HG03045 (cell line): Measurements from ENCODE around the gene KRTAP4-16.
"Not testable (repeated sequence)": the region's sequence is repeated elsewhere in the genome, so short reads cannot be mapped to it uniquely, and the experiment has no call there.

Source experiments
- ATAC-seq: cut with Tn5 transposase; IDR thresholded peaks from one replicate; pipeline ENCODE4 v1.9.1; 2021; ENCODE audit warnings: mild to moderate bottlenecking, moderate library complexity; ENCODE audit not compliant: unreplicated experiment

KRTAP4-16 gene

DNA sequence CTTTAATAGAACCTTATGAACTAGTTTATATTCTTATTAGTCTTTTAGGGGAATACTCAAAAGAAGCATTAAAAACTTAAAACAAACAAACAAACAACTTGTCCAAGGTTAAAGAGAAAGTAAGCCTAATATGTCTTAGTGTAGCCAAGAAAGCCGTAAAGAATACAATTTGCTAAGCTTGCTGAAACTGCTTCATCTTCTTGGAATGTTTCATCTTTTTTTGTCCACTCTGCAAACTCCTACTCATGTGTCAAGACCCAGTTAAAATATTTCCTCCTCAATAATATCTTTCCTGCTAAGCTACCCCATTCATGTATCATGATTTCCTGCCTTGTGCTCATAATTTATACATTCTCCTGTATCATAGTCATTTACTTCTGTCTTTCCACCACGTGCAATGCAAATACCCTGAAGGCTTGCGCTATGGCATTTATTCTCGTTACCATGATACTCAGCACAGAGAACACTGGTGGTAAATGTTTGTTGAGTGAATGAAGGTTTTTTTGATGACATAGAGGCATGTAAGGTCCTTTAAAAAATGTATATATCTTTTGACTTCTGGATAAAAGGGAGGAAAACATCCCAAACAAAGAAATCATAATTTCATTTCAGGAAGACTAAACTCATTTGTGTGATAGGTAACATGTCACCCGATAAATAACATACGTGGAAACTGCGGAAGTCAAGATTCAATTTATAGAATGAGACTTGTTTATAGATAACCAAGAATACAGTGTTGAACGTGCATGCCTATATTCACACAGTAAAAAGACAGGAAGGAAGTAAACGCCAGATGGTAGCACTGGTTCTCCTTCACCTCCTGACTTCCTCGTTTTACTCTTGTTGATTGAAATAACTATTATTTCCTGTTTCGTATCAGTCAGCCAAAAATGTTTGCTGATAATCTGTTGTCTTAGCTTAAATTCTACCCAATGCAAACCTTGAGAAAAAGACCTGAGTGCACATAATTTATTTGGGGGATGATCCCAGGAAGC, 18.0 kb upstream of the KRTAP4-16 start:
- ATAC-seq, result not testable (repeated sequence)

- no peak for ATAC-seq
Observed at GRCh38 chr17:41118721-41119120, 16.7 kb upstream of the KRTAP4-16 start.

DNA sequence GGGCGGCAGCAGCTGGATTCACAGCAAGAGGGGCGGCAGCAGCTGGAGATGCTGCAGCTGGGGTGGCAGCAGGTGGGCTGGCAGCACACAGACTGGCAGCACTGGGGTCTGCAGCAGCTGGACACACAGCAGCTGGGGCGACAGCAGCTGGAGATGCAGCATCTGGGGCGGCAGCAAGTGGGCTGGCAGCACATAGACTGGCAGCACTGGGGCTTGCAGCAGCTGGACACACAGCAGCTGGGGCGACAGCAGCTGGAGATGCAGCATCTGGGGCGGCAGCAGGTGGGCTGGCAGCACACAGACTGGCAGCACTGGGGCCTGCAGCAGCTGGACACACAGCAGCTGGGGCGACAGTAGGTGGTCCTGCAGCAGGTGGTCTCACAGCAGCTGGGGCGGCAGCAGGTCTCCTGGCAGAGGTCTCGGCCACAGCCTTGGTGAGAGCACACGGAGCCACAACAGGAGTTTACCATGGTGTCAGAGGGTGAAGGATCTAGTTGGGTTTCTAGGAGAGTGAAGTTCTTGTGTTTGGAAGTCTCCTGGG, 15.9 kb upstream of the KRTAP4-16 start, which contains the start of gene KRTAP4-11:
Gene KRTAP4-11, minus strand, starts transcription at position 528 of the 541 bp plus-strand sequence. Its CDS starts 58 bp downstream, at position 470.
- ATAC-seq, result not testable (repeated sequence)

GRCh38 chr17:41116297-41116696, 14.3 kb upstream of the KRTAP4-16 start:
- ATAC-seq, result no peak

DNA sequence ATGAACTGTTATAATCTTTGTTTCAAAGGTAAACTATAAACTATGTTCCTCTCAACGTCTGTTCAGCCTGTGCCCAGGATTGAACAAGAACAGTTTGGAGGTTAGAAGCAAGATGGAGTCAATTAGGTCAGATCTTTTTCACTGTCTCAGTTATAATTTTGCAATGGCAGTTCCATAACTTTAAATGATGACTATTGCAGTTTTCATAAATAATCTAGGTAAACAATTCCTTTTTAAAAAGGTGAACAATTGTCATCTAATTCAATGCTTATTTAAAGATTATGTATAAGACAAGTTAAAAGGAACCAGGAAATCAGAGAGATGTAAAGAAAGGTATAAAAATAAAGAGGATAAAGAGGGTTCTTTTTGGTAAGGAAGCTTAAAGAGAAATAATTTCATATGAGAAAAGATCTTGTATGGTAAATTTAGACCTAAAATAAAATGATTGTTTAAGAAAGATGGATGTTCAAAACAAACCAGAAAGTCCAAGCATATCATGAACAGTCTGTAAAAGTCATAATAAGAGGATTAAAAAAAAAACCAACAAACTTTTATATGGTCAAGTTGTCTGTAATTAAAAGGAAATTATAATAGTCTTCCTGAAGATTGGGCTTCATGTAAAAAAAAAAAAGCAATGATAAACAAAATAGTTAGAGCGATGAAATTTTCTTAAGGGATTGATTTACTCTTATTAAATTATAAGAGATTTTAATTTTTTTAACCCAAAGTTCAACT, 9.3 kb upstream of the KRTAP4-16 start:
- ATAC-seq, result no peak

- not testable (repeated sequence) for ATAC-seq
Observed at GRCh38 chr17:41108728-41109386, 6.8 kb upstream of the KRTAP4-16 start.

DNA sequence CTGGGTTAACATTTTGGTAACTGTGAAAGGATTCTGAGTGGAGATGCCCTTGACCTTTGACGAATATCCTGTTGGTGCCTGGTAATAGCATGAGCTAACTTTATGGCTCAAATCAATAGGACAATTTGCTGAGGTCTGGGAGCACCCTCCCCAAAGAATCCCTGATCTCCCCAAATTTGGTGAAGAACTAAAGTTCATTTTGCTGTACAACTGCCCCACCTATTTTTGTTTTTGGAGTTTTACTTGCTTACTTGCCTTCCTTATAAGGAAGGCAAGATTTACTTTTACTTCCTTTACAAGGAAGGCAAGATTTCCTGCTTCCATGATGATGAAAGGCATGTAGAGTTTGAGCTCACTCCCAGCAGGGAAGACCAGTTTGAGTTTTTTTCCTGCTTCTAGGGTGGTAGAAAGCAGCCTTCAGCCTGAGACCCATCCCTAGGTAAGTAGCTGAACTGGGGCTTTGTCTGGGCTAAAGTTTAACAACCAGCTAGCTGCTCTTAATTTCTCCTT, 6.0 kb upstream of the KRTAP4-16 start:
- no peak for ATAC-seq

DNA sequence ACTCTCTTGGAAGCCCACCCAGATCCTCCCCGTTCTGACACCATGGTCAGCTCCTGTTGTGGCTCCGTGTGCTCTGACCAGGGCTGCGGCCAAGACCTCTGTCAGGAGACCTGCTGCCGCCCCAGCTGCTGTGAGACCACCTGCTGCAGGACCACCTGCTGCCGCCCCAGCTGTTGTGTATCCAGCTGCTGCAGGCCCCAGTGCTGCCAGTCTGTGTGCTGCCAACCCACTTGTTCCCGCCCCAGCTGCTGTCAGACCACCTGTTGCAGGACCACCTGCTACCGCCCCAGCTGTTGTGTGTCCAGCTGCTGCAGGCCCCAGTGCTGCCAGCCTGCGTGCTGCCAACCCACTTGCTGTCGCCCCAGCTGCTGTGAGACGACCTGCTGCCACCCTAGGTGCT, 3.3 kb upstream of the KRTAP4-16 start, which contains the start of gene KRTAP4-9:
Gene KRTAP4-9, plus strand, starts transcription at position 43 of the 400 bp plus-strand sequence. Its CDS starts 0 bp downstream, at position 43.
- not testable (repeated sequence) for ATAC-seq

DNA sequence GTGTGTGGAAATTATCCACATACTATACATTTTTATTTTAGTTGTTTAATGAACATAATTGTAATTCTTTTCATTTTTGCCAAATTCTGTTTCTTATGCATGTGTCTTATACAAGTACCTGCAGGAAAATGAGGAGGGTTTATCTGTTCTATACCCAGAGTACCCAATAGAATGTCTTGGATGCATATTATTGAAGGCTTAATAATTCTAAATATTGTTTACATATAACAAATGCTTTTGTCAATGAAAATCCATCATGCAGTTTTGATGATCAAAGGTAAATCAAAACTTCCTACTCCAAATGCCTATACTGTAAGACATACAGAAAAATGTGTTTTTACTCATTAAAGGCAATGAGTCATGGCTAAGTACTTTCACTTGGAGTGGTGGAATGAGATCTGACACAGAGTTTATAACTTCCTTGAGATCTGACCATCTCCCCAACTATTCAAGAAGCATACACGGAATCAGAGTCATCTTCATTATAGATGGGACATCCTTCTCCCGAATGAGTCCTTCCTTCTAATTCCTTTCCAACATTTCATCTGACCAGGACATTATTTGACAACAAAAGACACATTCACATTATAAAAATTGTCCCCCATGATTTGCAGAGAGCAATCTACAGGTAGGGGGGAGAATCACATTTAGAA, 2.5 kb upstream of the KRTAP4-16 start:
- ATAC-seq, result not testable (repeated sequence)

DNA sequence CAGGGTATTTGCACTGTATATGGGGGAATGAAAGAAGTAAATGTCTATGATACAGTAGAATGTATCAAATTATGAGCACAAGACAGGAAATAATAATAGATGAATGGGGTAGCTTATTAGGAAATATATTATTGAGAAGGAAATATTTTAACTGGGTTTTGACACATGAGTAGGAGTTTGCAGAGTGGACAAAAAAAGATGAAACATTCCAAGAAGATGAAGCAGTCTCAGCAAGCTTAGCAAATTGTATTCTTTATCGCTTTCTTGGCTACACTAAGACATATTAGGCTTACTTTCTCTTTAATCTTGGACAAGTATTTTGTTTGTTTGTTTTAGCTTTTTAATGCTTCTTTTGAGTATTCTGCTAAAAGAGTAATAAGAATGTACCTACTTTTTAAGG, 1.9 kb upstream of the KRTAP4-16 start:
- no peak for ATAC-seq

DNA sequence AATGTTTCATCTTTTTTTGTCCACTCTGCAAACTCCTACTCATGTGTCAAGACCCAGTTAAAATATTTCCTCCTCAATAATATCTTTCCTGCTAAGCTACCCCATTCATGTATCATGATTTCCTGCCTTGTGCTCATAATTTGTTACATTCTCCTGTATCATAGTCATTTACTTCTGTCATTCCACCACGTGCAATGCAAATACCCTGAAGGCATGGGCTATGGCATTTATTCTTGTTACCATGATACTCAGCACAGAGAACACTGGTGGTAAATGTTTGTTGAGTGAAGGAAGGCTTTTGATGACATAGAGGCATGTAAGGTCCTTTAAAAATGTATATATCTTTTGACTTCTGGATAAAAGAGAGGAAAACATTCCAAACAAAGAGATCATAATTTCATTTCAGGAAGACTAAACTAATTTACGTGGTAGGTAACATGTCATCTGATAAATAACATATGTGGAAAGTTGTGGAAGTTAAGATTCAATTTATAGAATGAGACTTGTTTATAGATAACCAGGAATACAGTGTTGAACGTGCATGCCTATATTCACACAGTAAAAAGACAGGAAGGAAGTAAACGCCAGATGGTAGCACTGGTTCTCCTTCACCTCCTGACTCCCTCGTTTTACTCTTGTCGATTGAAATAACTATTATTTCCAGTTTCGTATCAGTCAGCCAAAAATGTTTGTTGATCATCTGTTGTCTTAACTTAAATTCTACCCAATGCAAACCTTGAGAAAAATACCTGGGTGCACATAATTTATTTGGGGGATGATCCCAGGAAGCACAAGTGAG, 2.1 kb downstream of the KRTAP4-16 start:
- not testable (repeated sequence) for ATAC-seq

GRCh38 chr17:41098481-41098880, 3.5 kb downstream of the KRTAP4-16 start:
- ATAC-seq, result no peak

- ATAC-seq, result no peak
Observed at GRCh38 chr17:41098042-41098441, 4.0 kb downstream of the KRTAP4-16 start, which contains the start of gene KRTAP4-8. KRTAP4-8 (minus strand) TSS chr17:41098142; CDS start chr17:41098084, 58 bp downstream.

GRCh38 chr17:41096055-41096454, 6.0 kb downstream of the KRTAP4-16 start:
- no peak for ATAC-seq

DNA sequence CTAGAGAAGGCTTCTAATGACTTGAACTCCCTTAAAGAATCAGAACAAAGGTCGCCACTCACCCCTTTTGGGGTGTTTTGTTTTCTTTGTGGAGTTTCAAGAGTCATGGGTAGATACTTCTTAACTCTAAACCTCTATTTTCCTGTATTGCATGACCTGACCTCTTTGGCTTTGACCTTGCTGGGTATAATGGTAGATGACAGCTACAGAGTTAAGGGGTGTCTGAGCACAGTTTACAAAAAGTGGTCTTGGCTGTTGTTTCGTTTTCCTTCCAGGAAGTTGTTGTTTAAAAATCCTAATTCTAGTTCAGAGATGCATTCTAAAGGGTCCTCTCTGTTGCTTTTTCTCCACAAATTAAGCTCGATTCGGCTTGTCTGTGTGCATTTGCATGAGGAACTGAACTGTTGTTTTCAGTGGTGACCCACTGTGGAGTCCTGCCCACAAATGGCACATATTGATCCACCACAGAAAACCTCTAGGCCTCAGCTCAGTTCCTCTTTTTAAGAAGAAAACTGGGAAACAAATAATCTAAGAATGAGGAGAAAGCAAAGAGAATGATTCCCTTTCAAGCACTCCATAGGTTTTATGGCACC, 13.2 kb downstream of the KRTAP4-16 start:
- not testable (repeated sequence) for ATAC-seq

DNA sequence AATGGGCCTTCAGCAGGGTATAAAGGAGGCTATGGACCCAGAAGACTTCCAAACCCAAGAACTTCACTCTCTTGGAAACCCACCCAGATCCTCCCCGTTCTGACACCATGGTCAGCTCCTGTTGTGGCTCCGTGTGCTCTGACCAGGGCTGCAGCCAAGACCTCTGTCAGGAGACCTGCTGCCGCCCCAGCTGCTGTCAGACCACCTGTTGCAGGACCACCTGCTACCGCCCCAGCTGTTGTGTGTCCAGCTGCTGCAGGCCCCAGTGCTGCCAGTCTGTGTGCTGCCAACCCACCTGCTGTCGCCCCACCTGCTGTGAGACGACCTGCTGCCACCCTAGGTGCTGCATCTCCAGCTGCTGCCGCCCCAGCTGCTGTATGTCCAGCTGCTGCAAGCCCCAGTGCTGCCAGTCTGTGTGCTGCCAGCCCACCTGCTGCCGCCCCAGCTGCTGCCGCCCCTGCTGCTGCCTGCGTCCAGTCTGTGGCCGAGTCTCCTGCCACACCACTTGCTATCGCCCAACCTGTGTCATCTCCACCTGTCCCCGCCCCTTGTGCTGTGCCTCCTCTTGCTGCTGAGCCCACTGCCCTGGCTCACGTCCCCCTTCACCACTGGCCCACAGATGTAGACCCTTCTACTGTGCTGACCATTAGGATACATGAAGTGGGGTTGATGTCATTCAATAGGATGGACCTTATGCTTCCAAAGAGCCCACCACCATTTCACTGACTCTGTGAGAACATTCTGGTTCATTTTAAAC, 17.7 kb downstream of the KRTAP4-16 start, which contains the start of gene KRTAP4-7:
Gene KRTAP4-7, plus strand, starts transcription at position 51 of the 757 bp plus-strand sequence. Its CDS starts 57 bp downstream, at position 108.
- not testable (repeated sequence) for ATAC-seq

GRCh38 chr17:41083427-41083826, 18.6 kb downstream of the KRTAP4-16 start:
- ATAC-seq, result not testable (repeated sequence)

GRCh38 chr17:41082626-41083025, 19.4 kb downstream of the KRTAP4-16 start:
- no peak for ATAC-seq
